Stimulated activated CD8-positive, alpha-beta memory T cell treated with anti-CD3 and anti-CD28 coated beads, Interleukin-12 subunit alpha, Interleukin-12 subunit beta, amount 100 ng/mL, for 24 hours (primary cell): ENCODE data around the gene MELTF.

ENCODE experiments used
- DNase-seq: peaks from one replicate; pipeline ENCODE4 v3.0.0-alpha.2; 2020; ENCODE audit errors: extremely low read depth

Gene MELTF

DNA sequence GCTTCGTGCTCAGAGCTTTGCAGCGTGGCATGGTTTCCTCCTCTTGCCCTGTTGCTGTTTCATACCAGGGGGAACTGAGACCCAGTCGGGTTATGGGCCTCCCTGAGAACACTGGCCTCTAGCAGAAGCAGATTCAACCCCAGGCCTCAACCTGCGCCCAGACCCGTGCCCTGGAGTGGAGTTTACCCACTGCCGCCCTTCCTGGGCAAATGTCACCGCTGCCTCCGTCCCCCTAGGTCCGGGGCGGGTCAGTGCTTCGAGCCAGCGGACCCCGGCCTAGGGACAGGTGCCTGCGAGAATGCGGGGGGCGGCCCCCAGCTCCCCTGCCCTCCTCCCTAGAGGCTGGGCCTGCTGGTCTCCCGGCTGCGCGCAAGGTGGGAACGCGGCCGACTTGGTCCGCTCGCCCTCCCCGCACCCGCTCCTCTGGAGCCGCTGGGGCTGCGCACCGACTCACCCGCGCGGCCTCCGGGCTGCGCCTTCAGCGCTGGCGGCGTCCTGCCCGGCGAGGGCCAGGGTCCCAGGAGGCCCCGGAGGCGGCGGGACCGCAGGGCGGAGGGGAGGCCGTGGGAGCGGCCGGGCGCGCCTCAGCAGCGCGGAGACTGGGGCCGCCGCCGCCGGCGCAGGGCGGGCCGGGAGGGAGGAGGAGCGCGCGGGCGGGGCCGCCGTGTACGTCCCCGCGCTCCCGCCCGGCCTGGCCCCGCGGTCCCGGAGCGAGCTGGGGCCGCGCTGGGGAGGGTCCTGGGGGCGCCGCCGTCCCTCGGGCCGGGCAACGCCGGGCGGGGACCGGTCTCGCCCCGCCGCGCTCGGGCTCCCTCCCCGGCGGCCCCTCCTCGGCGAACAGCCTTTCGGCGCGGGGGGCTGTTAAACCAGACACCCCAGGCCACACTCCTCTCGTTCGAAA is 61.1 kb downstream of the MELTF start, which contains the start of gene PIGZ:
PIGZ (minus strand) TSS at position 601 of the 901 bp plus-strand sequence. CDS start 16,802 bp downstream, outside the sequence.
- no peak for DNase-seq

DNA sequence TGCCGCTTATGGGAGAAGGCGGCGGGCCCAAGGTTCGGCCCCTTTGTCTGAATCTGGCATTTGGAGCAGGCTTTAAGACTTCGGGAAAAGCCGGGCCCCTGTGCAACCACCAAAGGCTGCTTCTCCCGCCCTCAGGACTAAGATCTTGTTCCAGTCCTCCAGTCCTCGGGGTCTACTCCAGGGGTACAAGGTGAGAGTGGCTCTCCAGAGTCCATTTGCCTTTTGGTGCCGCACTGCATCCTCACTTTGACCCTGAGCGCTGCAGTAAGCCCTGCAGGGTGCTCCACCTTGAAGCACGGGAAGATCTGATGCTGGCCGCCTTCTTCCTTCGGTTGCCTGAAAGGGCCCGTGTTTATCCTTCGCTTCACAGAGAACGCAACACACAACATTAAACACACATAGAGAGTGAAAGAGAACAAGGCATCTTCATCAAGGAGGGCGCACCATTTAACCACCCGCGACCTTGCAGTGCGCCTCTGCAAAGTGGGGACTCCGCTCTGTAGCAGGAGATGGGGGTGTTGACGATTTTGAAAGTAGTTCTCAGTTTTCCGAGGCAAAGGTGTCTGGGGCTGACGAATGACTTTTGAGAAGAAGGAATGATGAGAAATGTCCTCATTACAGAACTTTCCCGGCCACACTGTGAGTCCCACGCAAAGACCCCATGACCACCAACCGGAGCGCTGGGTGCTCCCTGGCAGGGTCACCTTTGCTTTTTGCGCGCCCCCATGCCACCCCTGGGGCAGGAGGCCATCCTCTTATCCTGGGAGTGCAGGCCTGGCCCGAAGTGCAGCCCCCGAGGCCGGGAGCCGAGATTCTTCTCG is 62.0 kb downstream of the MELTF start:
- no peak for DNase-seq

DNA sequence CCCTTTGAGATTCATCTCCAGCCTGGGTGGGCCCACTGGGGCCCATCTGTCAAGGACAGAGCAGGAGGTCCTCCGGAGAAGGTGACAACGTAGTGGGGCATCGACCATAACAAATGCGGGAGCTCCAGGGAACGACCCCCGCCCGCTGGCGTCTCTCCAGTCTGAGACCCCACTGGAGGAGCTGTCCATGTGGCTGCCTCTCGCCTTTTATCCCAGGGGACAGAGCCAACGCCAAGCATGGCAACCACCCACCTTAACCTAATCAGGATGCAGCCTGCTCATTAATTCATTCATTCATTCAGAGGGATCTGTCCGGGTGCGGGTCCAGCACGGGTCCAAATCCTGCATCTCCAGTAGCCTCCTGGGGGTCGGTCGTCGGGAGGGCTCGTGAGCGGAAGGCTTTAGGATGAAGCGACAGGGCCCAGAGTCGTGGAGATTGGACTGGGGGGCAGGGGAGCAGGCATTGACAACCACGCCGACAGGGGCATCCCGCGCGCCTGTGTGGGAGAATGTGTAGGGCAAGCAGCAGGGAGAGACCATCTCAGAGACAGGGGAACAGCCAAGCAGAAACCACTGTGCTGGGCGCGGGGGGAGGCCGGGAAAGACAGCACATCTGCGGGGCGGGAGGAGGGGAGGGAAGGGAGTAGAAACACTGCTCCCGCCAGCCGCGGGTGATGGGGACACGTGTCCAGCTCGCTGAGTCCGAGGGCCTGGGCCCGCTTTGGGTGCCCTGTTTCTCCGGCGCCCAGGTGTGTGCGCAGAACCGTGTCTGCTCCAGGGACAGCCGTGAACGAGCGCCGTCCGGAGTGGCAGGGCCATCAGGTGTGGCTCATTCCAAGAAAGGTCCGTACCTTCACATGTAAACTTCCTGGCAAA is 62.9 kb downstream of the MELTF start:
- DNase-seq: no peak

DNA sequence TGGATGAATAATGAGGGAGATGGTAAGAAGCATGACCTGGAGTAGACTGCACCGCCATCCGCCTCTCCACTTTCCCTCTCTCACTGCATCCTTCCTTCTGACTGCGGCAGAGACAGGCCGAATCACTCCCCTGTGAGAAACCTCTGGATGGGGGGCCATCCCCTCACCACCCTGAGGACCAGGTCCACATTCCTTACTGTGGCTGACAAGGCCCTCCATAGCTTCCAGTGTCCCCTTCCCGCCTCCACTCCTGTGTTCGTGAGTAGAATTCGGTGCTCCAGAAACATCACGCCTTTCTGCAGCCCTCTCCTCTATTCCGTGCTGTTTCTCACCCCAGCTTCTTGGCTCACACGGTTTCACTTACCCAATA is 63.8 kb downstream of the MELTF start:
- DNase-seq: no peak

DNA sequence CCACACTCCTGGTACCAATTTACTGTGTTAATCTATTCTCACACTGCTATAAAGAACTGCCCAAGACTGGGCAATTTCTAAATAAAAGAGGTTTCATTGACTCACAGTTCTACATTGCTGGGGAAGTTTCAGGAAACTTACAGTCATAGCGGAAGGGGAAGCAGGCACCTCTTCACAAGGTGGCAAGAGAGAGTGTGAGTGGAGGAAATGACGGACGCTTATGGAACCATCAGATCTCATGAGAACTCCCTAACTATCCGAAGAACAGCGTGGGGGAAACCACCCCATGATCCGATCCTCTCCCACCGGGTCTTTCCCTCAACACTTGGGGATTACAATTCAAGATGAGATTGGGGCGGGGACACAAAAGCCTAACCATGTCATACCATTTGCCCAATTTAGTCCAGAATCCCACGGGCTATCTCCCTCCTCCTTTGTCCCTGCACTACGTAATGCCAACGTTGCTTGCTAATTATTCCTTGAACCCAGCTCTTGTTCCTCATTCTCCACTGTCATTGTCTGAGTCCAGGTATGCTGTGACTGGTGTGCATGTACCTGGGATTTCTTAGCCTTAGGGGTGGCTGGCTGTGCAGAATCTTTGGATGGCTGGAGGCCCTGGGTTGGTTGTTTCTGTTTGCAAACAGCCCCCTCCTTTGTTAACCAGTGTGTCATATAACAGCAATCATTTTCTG is 64.4 kb downstream of the MELTF start:
- no peak for DNase-seq

DNA sequence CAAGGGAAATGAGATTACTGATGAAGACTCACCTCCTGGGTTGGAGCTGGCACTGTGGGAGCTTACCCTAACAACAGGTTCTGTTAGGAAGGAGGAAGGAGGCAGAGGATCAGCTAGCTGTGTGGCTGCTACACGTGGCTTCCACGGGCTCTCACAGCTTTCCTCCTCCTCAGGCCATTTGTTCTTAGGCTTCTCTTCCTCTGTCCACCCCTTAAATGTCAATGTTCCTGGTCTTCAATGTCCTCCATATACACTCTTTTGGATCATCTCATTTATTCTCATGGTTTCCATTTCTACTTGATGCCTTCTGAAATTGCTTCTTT is 66.0 kb downstream of the MELTF start:
- no peak for DNase-seq

DNA sequence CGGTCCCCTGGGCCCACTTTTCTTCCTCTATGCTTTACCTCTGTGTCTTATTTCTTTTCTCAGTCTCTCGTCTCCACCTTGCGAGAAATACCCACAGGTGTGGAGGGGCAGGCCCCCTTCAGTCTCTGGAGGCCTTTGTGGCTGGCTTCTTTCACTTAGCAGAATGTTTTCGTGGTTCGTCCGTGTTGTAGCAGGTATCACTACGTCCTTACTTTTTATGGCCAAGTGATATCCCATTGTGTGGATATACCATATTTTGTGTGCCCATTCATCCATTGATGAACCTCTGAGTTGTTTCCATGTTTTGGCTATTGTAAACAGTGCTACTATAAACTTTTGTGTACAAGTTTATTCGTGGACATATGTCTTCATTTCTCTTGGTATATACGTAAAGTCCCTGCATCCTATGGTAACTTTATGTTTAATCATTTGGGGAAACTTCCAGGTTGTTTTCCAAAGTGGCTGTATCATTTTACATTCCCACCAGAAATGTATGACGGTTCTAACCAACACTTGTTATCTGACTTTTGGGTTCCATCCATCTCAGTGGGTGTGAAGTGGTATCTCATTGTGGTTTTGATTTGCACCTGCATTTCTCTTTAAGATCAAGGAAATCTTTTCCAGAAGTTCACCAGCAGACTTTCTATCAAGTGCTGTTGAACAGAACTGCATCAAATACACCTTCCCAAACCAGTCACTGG is 66.5 kb downstream of the MELTF start:
- no peak for DNase-seq

DNA sequence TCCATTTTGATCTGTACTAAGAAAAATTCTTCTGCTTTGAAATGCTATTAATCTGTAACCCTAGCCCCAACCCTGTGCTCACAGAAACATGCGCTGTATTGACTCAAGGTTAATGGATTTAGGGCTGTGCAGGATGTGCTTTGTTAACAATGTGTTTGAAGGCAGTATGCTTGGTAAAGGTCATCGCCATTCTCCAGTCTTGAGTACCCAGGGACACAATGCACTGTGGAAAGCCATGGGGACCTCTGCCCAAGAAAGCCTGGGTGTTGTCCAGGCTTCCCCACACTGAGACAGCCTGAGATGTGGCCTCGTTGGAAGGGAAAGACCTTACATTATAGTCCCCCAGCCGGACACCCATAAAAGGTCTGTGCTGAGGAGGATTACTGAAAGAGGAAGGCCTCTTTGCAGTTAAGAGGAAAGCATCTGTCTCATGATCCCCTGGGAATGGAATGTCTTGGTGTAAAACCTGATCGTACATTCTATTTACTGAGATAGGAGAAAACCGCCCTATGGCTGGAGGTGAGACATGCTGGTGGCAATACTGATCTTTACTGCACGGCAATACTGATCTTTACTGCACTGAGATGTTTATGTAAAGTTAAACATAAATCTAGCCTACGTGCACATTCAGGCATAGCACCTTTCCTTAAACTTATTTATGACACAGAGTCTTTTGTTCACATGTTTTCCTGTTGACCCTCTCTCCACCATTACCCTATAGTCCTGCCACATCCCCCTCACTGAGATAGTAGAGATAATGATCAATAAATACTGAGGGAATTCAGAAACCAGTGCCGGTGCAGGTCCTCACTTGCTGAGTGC is 67.3 kb downstream of the MELTF start:
- no peak for DNase-seq

DNA sequence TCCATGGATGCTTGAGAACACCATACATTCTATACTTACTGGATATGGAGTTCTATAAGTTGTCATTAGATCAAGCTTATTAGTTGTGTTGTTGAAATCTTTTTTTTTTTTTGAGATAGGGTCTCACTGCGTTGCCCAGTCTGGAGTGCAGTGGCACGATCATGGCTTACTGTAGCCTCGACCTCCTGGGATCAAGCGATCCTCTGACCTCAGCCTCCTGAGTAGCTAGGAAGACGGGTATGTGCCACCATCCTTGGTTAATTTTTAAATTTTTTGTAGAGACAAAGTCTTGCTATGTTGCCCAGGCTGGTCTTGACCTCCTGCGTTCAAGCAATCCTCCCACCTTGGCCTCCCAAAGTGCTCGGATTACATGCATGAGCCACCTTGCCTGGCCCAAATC is 74.8 kb downstream of the MELTF start:
- DNase-seq: no peak
